K562 (cell line): ENCODE data around the gene CARD8. TPM values are rescaled to one million over a fixed set of nuclear protein-coding genes. Genes with fewer than 3 reads are reported as not detected.

Experiments used
- ARHGAP35 ChIP-seq: fragments of 450-650 bp; IDR thresholded peaks from 2 replicates; pipeline ENCODE4 v1.6.1; 2018; ENCODE audit not compliant: partially characterized antibody
- ELF2 ChIP-seq: fragments of 250-450 bp; sonication (Bioruptor Pico); IDR thresholded peaks from 2 replicates; pipeline ENCODE4 v1.5.0; 2021; ENCODE audit warnings: mild to moderate bottlenecking
- FOXO4 ChIP-seq: fragments of 450-650 bp; formaldehyde crosslinking; IDR thresholded peaks from 2 replicates; pipeline ENCODE4 v1.4.0; 2020; ENCODE audit warnings: mild to moderate bottlenecking, moderate library complexity
- HDGF ChIP-seq: fragments of 450-650 bp; IDR thresholded peaks from 2 replicates; pipeline ENCODE4 v1.6.1; 2016
- HMGXB4 ChIP-seq: sonication (generic); formaldehyde crosslinking; IDR thresholded peaks from 2 replicates; pipeline ENCODE4 v1.8.1; 2023; ENCODE audit warnings: mild to moderate bottlenecking, missing genetic modification reagents
- NFRKB ChIP-seq: fragments of 450-650 bp; IDR thresholded peaks from 2 replicates; pipeline ENCODE4 v1.6.1; 2016; ENCODE audit warnings: low read depth
- NONO ChIP-seq, 2 experiments: fragments of 200-400 bp in 1 of 2; fragments of 450-650 bp in 1 of 2; formaldehyde crosslinking in 1 of 2; IDR thresholded peaks; 2 replicates each; pipeline ENCODE4 v1.6.1; 2017; ENCODE audit warnings: low read depth in 2 of 2, mild to moderate bottlenecking in 2 of 2, moderate library complexity in 2 of 2, low read length in 1 of 2
- NR2C2 ChIP-seq, 2 experiments: fragments of 200-800 bp in 1 of 2; sonication (Bioruptor generic) in 1 of 2; sonication (generic) in 1 of 2; formaldehyde crosslinking in 1 of 2; IDR thresholded peaks; 2 replicates each; pipeline versions ENCODE4 v1.6.1 to v1.8.0; 2016 to 2022; ENCODE audit warnings: mild to moderate bottlenecking in 1 of 2, missing compliant biosample characterization in 1 of 2, missing genetic modification characterization in 1 of 2, missing genetic modification reagents in 1 of 2
- OTX1 ChIP-seq: fragments of 450-650 bp; formaldehyde crosslinking; IDR thresholded peaks from 2 replicates; pipeline ENCODE4 v1.4.0; 2022; ENCODE audit warnings: mild to moderate bottlenecking
- SMARCA4 ChIP-seq: fragments of 450-650 bp; IDR thresholded peaks from 2 replicates; pipeline ENCODE4 v1.6.1; 2016
- TCFL5 ChIP-seq: fragments of 250-450 bp; sonication (Bioruptor Pico); conservative IDR thresholded peaks from 2 replicates; pipeline ENCODE4 v1.6.1; 2021; ENCODE audit warnings: mild to moderate bottlenecking, moderate library complexity, matching md5 sums
- ZNF318 ChIP-seq, 2 experiments: fragments of 450-650 bp; IDR thresholded peaks; 2 replicates each; pipeline ENCODE4 v1.6.1; 2016; ENCODE audit warnings: mild to moderate bottlenecking in 2 of 2, borderline replicate concordance in 1 of 2, low read depth in 1 of 2, moderate library complexity in 1 of 2
- ZNF79 ChIP-seq: fragments of 250-450 bp; sonication (Bioruptor Pico); IDR thresholded peaks from 2 replicates; pipeline ENCODE4 v1.4.0; 2020; ENCODE audit warnings: low read depth, mild to moderate bottlenecking, moderate library complexity
- polyA plus RNA-seq, 8 experiments: library from polyadenylated mRNA; depleted of rRNA in 4 of 8; stranded (reverse) in 5 of 8; unstranded in 3 of 8; fragments of >200 nt; fragmentation: Nextera tagmentation in 2 of 8; fragmentation: Illumina TruSeq in 1 of 8; extraction: Ambion mirVana in 2 of 8; extraction: Trizol in 1 of 8; gene quantifications; 2 replicates each; pipeline versions ENCODE4 v1.2.1 to v1.2.3, GENCODE V29; 2011 to 2014; ENCODE audit warnings: inconsistent platforms in 1 of 8, missing spikeins in 1 of 8
- total RNA-seq, 7 experiments: library from RNA; depleted of rRNA in 6 of 7; stranded (reverse); fragments of >200 nt in 6 of 7; fragmentation: Illumina TruSeq in 2 of 7; extraction: Trizol in 2 of 7; gene quantifications; 2 replicates each; pipeline versions ENCODE4 v1.2.1 to v1.2.3, GENCODE V29; 2011 to 2021; ENCODE audit warnings: low replicate concordance in 1 of 7

The CARD8 gene
- total and polyA plus RNA-seq, 9 of the 15 experiments (the other 6 are each of a cell fraction or from before 2014, with no cell fraction given): 11.5 to 26.4 (median 20.8) TPM

- no peak for TF ChIP-seq ZNF318 (IDR thresholded peaks at IDR 0.05; ENCODE audit: borderline replicate concordance in 1 of 2, low read depth in 1 of 2)
- TF ChIP-seq NFRKB: no peak
- TF ChIP-seq ELF2: no peak
- TF ChIP-seq HMGXB4 (CRISPR knock-in tag): no peak
- no peak for TF ChIP-seq ARHGAP35
- TF ChIP-seq HDGF: no peak
- no peak for TF ChIP-seq TCFL5 (CRISPR knock-in tag)
- TF ChIP-seq ZNF79 (CRISPR knock-in tag): no peak
- TF ChIP-seq FOXO4 (CRISPR knock-in tag): no peak
- TF ChIP-seq SMARCA4: peak; percentile 54; the same call in 1 of the 2 replicates
- TF ChIP-seq NR2C2 (CRISPR knock-in tag; IDR thresholded peaks at IDR 0.05): no peak
- no peak for TF ChIP-seq NR2C2 (tag; IDR thresholded peaks at IDR 0.05)
- TF ChIP-seq NONO (IDR thresholded peaks at IDR 0.05; ENCODE audit: low read depth in 2 of 2, low read length in 1 of 2): no peak
- TF ChIP-seq OTX1 (CRISPR knock-in tag): no peak
Observed at GRCh38 chr19:48252609-48253008, 3.1 kb downstream of the CARD8 start (continued).
